HG02870 (cell line): Measurements from ENCODE around the gene MPP1.

Experiments used
- ATAC-seq: cut with Tn5 transposase; IDR thresholded peaks from one replicate; pipeline ENCODE4 v1.9.1; 2021; ENCODE audit warnings: mild to moderate bottlenecking, moderate library complexity; ENCODE audit not compliant: unreplicated experiment

MPP1 gene

GRCh38 chrX:154776753-154777152 lies 28.5 kb downstream of the MPP1 start:
- ATAC-seq: no peak

GRCh38 chrX:154775419-154776349 lies 29.6 kb downstream of the MPP1 start:
- ATAC-seq: no peak

GRCh38 chrX:154774622-154775021 lies 30.7 kb downstream of the MPP1 start:
- no peak for ATAC-seq

- peak; percentile 86 for ATAC-seq
Observed at GRCh38 chrX:154762537-154763296, 42.6 kb downstream of the MPP1 start, which contains the start of gene DKC1. Gene DKC1, plus strand, starts transcription at chrX:154762864. Its CDS starts 102 bp downstream, at chrX:154762966.

- no peak for ATAC-seq
Observed at GRCh38 chrX:154761977-154762536, 43.2 kb downstream of the MPP1 start.

- ATAC-seq: no peak
Observed at GRCh38 chrX:154758696-154759095, 46.6 kb downstream of the MPP1 start.

GRCh38 chrX:154751669-154752271 lies 53.5 kb downstream of the MPP1 start:
- ATAC-seq: no peak

GRCh38 chrX:154751203-154751668 lies 54.0 kb downstream of the MPP1 start:
- no peak for ATAC-seq

GRCh38 chrX:154750301-154751202 lies 54.7 kb downstream of the MPP1 start, which contains the start of gene GAB3:
Gene GAB3, minus strand, starts transcription at chrX:154751077. Its CDS starts 52 bp downstream, at chrX:154751025.
- no peak for ATAC-seq

GRCh38 chrX:154749856-154750255 lies 55.4 kb downstream of the MPP1 start:
- no peak for ATAC-seq

- peak; percentile 56 for ATAC-seq
Observed at GRCh38 chrX:154748712-154749339, 56.5 kb downstream of the MPP1 start.

GRCh38 chrX:154742613-154743012 lies 62.7 kb downstream of the MPP1 start:
- no peak for ATAC-seq

GRCh38 chrX:154739952-154740465 lies 65.3 kb downstream of the MPP1 start:
- no peak for ATAC-seq

GRCh38 chrX:154738011-154738738 lies 67.1 kb downstream of the MPP1 start:
- ATAC-seq: no peak

- no peak for ATAC-seq
Observed at GRCh38 chrX:154737136-154737535, 68.1 kb downstream of the MPP1 start.

GRCh38 chrX:154735695-154736393 lies 69.4 kb downstream of the MPP1 start:
- ATAC-seq: no peak

- ATAC-seq: no peak
Observed at GRCh38 chrX:154734061-154734781, 71.1 kb downstream of the MPP1 start.
